ENCODE data around the gene SRSF2.

SRSF2 gene

GRCh38 chr17:76697702-76698465 is 39.2 kb downstream of the SRSF2 start:
- peak in 1 of 2 donors; percentile 81 for DNase-seq
- peaks cover 7 to 97% (median 77%) of the 10 kb centered on the region in 4 donors for H3K4me1 ChIP-seq
- no peaks in the 10 kb centered on the region for H3K36me3 ChIP-seq
- no peaks in the 10 kb centered on the region for H3K9me3 ChIP-seq
- peak overlapping the region in 1 of 2 donors; percentile 14 for H3K4me3 ChIP-seq
- intact Hi-C loops (cut with DNase I; ENCODE audit: low total_unique reads): no loop called here
- peak overlapping the region; percentile 85 to 89 for H3K27ac ChIP-seq
- peak in 1 of 2 experiments; percentile 5 for TF ChIP-seq CTCF (IDR thresholded peaks at IDR 0.05)
- no peaks in the 10 kb centered on the region for H3K27me3 ChIP-seq

- Histone ChIP-seq H3K27me3 (no peaks in the 10 kb centered on the region), H3K4me3 (peak overlapping the region in 1 of 2 donors; percentile 14), H3K9me3 (no peaks in the 10 kb centered on the region), H3K36me3 (no peaks in the 10 kb centered on the region), H3K27ac (peak overlapping the region; percentile 85 to 89), H3K4me1 (peaks cover 7 to 91% (median 77%) of the 10 kb centered on the region in 4 donors)
- no peak for DNase-seq
- intact Hi-C loops (cut with DNase I; ENCODE audit: low total_unique reads): no loop called here
- TF ChIP-seq CTCF (IDR thresholded peaks at IDR 0.05): no peak
Observed at GRCh38 chr17:76696763-76697701, 40.1 kb downstream of the SRSF2 start.

- peaks cover 4 to 91% (median 68%) of the 10 kb centered on the region in 4 donors for H3K4me1 ChIP-seq
- DNase-seq: no peak
- intact Hi-C loops (cut with DNase I; ENCODE audit: low total_unique reads): no loop called here
- no peaks in the 10 kb centered on the region for H3K36me3 ChIP-seq
- no peaks in the 10 kb centered on the region for H3K9me3 ChIP-seq
- H3K4me3 ChIP-seq: peak overlapping the region in 1 of 2 donors; percentile 16
- TF ChIP-seq CTCF (IDR thresholded peaks at IDR 0.05): no peak
- peak overlapping the region; percentile 85 to 89 for H3K27ac ChIP-seq
- H3K27me3 ChIP-seq: no peaks in the 10 kb centered on the region
Observed at GRCh38 chr17:76695059-76695831, 41.9 kb downstream of the SRSF2 start.

- no peak for DNase-seq
- Histone ChIP-seq H3K36me3 (no peaks in the 10 kb centered on the region), H3K27ac (peak overlapping the region in 1 of 2 donors; percentile 20), H3K4me3 (no peak overlapping the region), H3K27me3 (no peaks in the 10 kb centered on the region), H3K9me3 (no peaks in the 10 kb centered on the region), H3K4me1 (peaks cover 6 to 91% (median 62%) of the 10 kb centered on the region in 4 donors)
- no peak for TF ChIP-seq CTCF (IDR thresholded peaks at IDR 0.05)
- intact Hi-C loops (cut with DNase I; ENCODE audit: low total_unique reads): no loop called here
Observed at GRCh38 chr17:76691379-76692191, 45.5 kb downstream of the SRSF2 start.
